ENCODE results near the gene CD93. TPM values are rescaled to one million over a fixed set of nuclear protein-coding genes. Genes with fewer than 3 reads are reported as not detected.

Gene CD93
- total RNA-seq, 1 donor from 2014 or later: 139 TPM

- H3K27ac Mint-ChIP-seq (ENCODE audit: unreplicated experiment): no peak overlapping the region
- peaks cover 4% of the 10 kb centered on the region for H3K9me3 Mint-ChIP-seq (ENCODE audit: unreplicated experiment)
- H3K36me3 Mint-ChIP-seq (ENCODE audit: low read depth, unreplicated experiment): peaks cover 7% of the 10 kb centered on the region
- no peak for DNase-seq (ENCODE audit: low spot score)
- peaks cover 12% of the 10 kb centered on the region for H3K27me3 Mint-ChIP-seq (ENCODE audit: unreplicated experiment)
- peak overlapping the region; percentile 96 for H3K4me3 Mint-ChIP-seq (ENCODE audit: unreplicated experiment)
- H3K4me1 Mint-ChIP-seq (ENCODE audit: unreplicated experiment): peaks cover 42% of the 10 kb centered on the region
- TF ChIP-seq CTCF (IDR thresholded peaks at IDR 0.05; ENCODE audit: unreplicated experiment): no peak
Observed at GRCh38 chr20:23046431-23046830, 39.7 kb downstream of the CD93 start.

- H3K9me3 Mint-ChIP-seq (ENCODE audit: unreplicated experiment): peaks cover 4% of the 10 kb centered on the region
- peaks cover 7% of the 10 kb centered on the region for H3K27me3 Mint-ChIP-seq (ENCODE audit: unreplicated experiment)
- H3K4me1 Mint-ChIP-seq (ENCODE audit: unreplicated experiment): peaks cover 36% of the 10 kb centered on the region
- peaks cover 7% of the 10 kb centered on the region for H3K36me3 Mint-ChIP-seq (ENCODE audit: low read depth, unreplicated experiment)
- no peak overlapping the region for H3K4me3 Mint-ChIP-seq (ENCODE audit: unreplicated experiment)
- TF ChIP-seq CTCF (IDR thresholded peaks at IDR 0.05; ENCODE audit: unreplicated experiment): no peak
- no peak for DNase-seq (ENCODE audit: low spot score)
- H3K27ac Mint-ChIP-seq (ENCODE audit: unreplicated experiment): no peak overlapping the region
Observed at GRCh38 chr20:23043376-23043775, 42.7 kb downstream of the CD93 start.

- Mint-ChIP-seq H3K9me3 (ENCODE audit: unreplicated experiment) (peaks cover 4% of the 10 kb centered on the region), H3K27ac (ENCODE audit: unreplicated experiment) (no peak overlapping the region), H3K4me3 (ENCODE audit: unreplicated experiment) (no peak overlapping the region), H3K36me3 (ENCODE audit: low read depth, unreplicated experiment) (peaks cover 5% of the 10 kb centered on the region), H3K27me3 (ENCODE audit: unreplicated experiment) (peaks cover 12% of the 10 kb centered on the region), H3K4me1 (ENCODE audit: unreplicated experiment) (peaks cover 30% of the 10 kb centered on the region)
- DNase-seq (ENCODE audit: low spot score): no peak
- TF ChIP-seq CTCF (IDR thresholded peaks at IDR 0.05; ENCODE audit: unreplicated experiment): no peak
Observed at GRCh38 chr20:23042270-23042669, 43.9 kb downstream of the CD93 start.

- Mint-ChIP-seq H3K36me3 (ENCODE audit: low read depth, unreplicated experiment) (no peaks in the 10 kb centered on the region), H3K27me3 (ENCODE audit: unreplicated experiment) (peaks cover 18% of the 10 kb centered on the region), H3K4me3 (ENCODE audit: unreplicated experiment) (no peak overlapping the region), H3K9me3 (ENCODE audit: unreplicated experiment) (no peaks in the 10 kb centered on the region), H3K27ac (ENCODE audit: unreplicated experiment) (no peak overlapping the region), H3K4me1 (ENCODE audit: unreplicated experiment) (peaks cover 15% of the 10 kb centered on the region)
- no peak for DNase-seq (ENCODE audit: low spot score)
- no peak for TF ChIP-seq CTCF (IDR thresholded peaks at IDR 0.05; ENCODE audit: unreplicated experiment)
Observed at GRCh38 chr20:23039885-23040508, 46.1 kb downstream of the CD93 start.

GRCh38 chr20:23039136-23039875 is 46.8 kb downstream of the CD93 start:
- H3K36me3 Mint-ChIP-seq (ENCODE audit: low read depth, unreplicated experiment): no peaks in the 10 kb centered on the region
- no peak overlapping the region for H3K4me3 Mint-ChIP-seq (ENCODE audit: unreplicated experiment)
- peak overlapping the region; percentile 70 for H3K27ac Mint-ChIP-seq (ENCODE audit: unreplicated experiment)
- no peaks in the 10 kb centered on the region for H3K9me3 Mint-ChIP-seq (ENCODE audit: unreplicated experiment)
- H3K4me1 Mint-ChIP-seq (ENCODE audit: unreplicated experiment): peaks cover 13% of the 10 kb centered on the region
- H3K27me3 Mint-ChIP-seq (ENCODE audit: unreplicated experiment): peaks cover 22% of the 10 kb centered on the region
- no peak for TF ChIP-seq CTCF (IDR thresholded peaks at IDR 0.05; ENCODE audit: unreplicated experiment)
- no peak for DNase-seq (ENCODE audit: low spot score)

All from endothelial cell (in vitro differentiated cells).